OCI-LY7 (cell line): ENCODE data around the gene RDH8. TPM values are rescaled to one million over a fixed set of nuclear protein-coding genes. Genes with fewer than 3 reads are reported as not detected.

Experiments used
- BruUV-seq: library from RNA; stranded (reverse); fragments of 400-500 nt; replicated peaks from 2 replicates; lab custom pipeline; 2021; lab: Mats Ljungman, UMichigan
- CTCF ChIA-PET: fragments of 300-600 bp; sonication (Branson Sonifier 250); formaldehyde crosslinking; loops from one replicate; lab custom pipeline; 2022; ENCODE audit warnings: antibody characterized with exemption; ENCODE audit not compliant: unreplicated experiment; lab: Charles Lee
- POLR2A ChIA-PET: fragments of 300-600 bp; sonication (Branson Sonifier 250); formaldehyde crosslinking; loops from one replicate; lab custom pipeline; 2022; ENCODE audit warnings: antibody characterized with exemption; lab: Charles Lee
- DNase-seq: peaks from one replicate; pipeline ENCODE4 v3.0.0-alpha.2; 2015; ENCODE audit warnings: low spot score
- H2AFZ ChIP-seq: fragments of 200-600 bp; sonication (generic), shearing (Covaris generic); 2 replicates; pipeline ENCODE4 v1.6.1; 2014; ENCODE audit warnings: mild to moderate bottlenecking, antibody characterized with exemption, low read length, moderate library complexity
- H3K27ac ChIP-seq: fragments of 200-600 bp; sonication (generic); 2 replicates; pipeline ENCODE4 v1.5.1; 2014; ENCODE audit warnings: mixed run types, low read depth, mild to moderate bottlenecking, moderate library complexity, low read length, inconsistent platforms; ENCODE audit not compliant: poor library complexity, severe bottlenecking
- H3K36me3 ChIP-seq: fragments of 200-600 bp; sonication (generic); 2 replicates; pipeline ENCODE4 v1.6.1; 2014; ENCODE audit warnings: mild to moderate bottlenecking, antibody characterized with exemption, low read length, moderate library complexity, mixed read lengths; ENCODE audit not compliant: insufficient read depth
- H3K4me1 ChIP-seq: fragments of 200-600 bp; sonication (generic); 2 replicates; pipeline ENCODE4 v1.5.1; 2014; ENCODE audit warnings: mild to moderate bottlenecking, low read length; ENCODE audit not compliant: insufficient read depth, poor library complexity, severe bottlenecking
- H3K4me2 ChIP-seq: fragments of 200-600 bp; sonication (generic); 2 replicates; pipeline ENCODE4 v1.6.1; 2014; ENCODE audit warnings: mild to moderate bottlenecking, low read length
- H3K4me3 ChIP-seq: fragments of 200-600 bp; sonication (generic); 2 replicates; pipeline ENCODE4 v1.5.1; 2014; ENCODE audit warnings: mild to moderate bottlenecking, low read depth, low read length; ENCODE audit not compliant: poor library complexity, severe bottlenecking
- H3K79me2 ChIP-seq: fragments of 200-600 bp; sonication (generic); 2 replicates; pipeline ENCODE4 v1.6.1; 2016; ENCODE audit warnings: low read depth, mild to moderate bottlenecking, low read length, moderate library complexity, mixed read lengths; ENCODE audit not compliant: insufficient read depth
- H3K9me2 ChIP-seq: fragments of 200-600 bp; sonication (generic); 2 replicates; pipeline ENCODE4 v1.6.1; 2016; ENCODE audit warnings: mild to moderate bottlenecking, low read length, mixed read lengths; ENCODE audit not compliant: insufficient read depth
- H3K9me3 ChIP-seq: fragments of 200-600 bp; sonication (generic); 2 replicates; pipeline ENCODE4 v1.6.1; 2014; ENCODE audit warnings: mild to moderate bottlenecking, mixed run types, low read length, mixed read lengths
- H4K20me1 ChIP-seq: fragments of 200-600 bp; sonication (generic); 2 replicates; pipeline ENCODE4 v1.6.1; 2014; ENCODE audit warnings: mild to moderate bottlenecking, antibody characterized with exemption, low read length, moderate library complexity, mixed read lengths; ENCODE audit not compliant: insufficient read depth
- EZH2phosphoT487 ChIP-seq: fragments of 200-600 bp; sonication (generic); IDR thresholded peaks from 2 replicates; pipeline ENCODE4 v1.6.1; 2018; ENCODE audit warnings: low read depth, borderline replicate concordance, mild to moderate bottlenecking, mixed run types, antibody characterized with exemption, low read length, moderate library complexity, mixed read lengths
- intact Hi-C: fragments of 100-400 bp; cut with micrococcal nuclease; formaldehyde crosslinking; loops from one replicate; pipeline ENCODE4 v1.10.0; 2022; ENCODE audit not compliant: unreplicated experiment
- total RNA-seq, 2 experiments: library from RNA; depleted of rRNA in 1 of 2; stranded (reverse); fragments of >200 nt in 1 of 2; shearing (Covaris generic) in 1 of 2; gene quantifications; 2 replicates each; pipeline ENCODE4 v1.2.3, GENCODE V29; 2014 to 2022
- TF ChIP-seq, protein P1 (sequence below): fragments of 200-600 bp; sonication (generic); conservative IDR thresholded peaks from 2 replicates; pipeline ENCODE4 v1.5.1; 2014; ENCODE audit warnings: mild to moderate bottlenecking, antibody characterized with exemption, low read length, moderate library complexity, mixed read lengths

Gene RDH8
- total RNA-seq, 2 experiments from 2014 or later: not detected

GRCh38 chr19:10049626-10050025 is 36.3 kb downstream of the RDH8 start:
- H3K4me3 ChIP-seq: no peak overlapping the region
- intact Hi-C loops: no loop called here
- ChIA-PET POLR2A (no interaction called here), CTCF (no interaction called here)
- no peak overlapping the region for H2AFZ ChIP-seq
- no peaks in the 10 kb centered on the region for H3K4me1 ChIP-seq
- no peaks in the 10 kb centered on the region for H3K9me2 ChIP-seq
- H3K36me3 ChIP-seq: no peaks in the 10 kb centered on the region
- no peak overlapping the region for H3K4me2 ChIP-seq
- no peaks in the 10 kb centered on the region for H3K9me3 ChIP-seq
- TF ChIP-seq, protein P1, sequence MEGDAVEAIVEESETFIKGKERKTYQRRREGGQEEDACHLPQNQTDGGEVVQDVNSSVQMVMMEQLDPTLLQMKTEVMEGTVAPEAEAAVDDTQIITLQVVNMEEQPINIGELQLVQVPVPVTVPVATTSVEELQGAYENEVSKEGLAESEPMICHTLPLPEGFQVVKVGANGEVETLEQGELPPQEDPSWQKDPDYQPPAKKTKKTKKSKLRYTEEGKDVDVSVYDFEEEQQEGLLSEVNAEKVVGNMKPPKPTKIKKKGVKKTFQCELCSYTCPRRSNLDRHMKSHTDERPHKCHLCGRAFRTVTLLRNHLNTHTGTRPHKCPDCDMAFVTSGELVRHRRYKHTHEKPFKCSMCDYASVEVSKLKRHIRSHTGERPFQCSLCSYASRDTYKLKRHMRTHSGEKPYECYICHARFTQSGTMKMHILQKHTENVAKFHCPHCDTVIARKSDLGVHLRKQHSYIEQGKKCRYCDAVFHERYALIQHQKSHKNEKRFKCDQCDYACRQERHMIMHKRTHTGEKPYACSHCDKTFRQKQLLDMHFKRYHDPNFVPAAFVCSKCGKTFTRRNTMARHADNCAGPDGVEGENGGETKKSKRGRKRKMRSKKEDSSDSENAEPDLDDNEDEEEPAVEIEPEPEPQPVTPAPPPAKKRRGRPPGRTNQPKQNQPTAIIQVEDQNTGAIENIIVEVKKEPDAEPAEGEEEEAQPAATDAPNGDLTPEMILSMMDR: no peak
- TF ChIP-seq EZH2phosphoT487: no peak
- DNase-seq: no peak
- BruUV-seq: no TSS peak
- H3K27ac ChIP-seq: no peak overlapping the region
- no peaks in the 10 kb centered on the region for H3K79me2 ChIP-seq
- no peaks in the 10 kb centered on the region for H4K20me1 ChIP-seq

DNA sequence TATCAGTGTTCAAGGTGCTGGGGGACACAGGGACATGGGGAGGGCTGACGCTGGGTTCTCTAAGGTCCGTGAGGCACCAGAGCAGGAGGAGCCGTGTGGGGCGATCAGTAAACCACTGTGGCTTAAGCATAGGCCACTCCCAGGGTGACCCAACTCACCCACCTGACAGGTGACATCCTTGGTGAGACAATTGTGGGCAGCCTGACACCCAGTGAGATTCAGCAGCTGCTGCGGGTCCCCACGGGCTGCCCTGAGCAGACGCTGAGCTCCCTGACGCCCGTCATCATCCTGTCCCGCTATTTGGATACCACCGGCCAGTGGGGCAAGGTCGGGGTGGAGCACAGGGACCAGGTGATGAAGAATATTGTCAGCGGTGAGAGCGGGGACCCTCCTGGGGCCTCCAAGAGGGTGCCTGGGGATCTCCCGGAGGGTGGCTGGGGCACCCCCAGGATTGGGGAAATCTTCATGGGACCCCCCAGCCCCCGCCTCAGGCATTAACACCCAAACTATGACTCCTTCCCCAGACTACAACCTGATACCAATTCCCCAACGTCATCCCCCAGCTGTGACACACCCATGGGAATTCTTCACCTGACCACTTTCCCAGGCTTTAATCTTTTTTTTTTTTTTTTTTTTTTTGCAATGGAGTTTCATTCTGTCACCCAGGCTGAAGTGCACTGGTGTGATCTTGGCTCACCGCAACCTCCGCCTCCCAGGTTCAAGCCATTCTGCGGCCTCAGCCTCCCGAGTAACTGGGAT is 39.5 kb downstream of the RDH8 start:
- ChIA-PET POLR2A (no interaction called here), CTCF (no interaction called here)
- no peak overlapping the region for H3K27ac ChIP-seq
- H3K79me2 ChIP-seq: no peaks in the 10 kb centered on the region
- no peaks in the 10 kb centered on the region for H3K4me1 ChIP-seq
- no peak overlapping the region for H3K4me3 ChIP-seq
- H4K20me1 ChIP-seq: no peaks in the 10 kb centered on the region
- TF ChIP-seq EZH2phosphoT487: no peak
- TF ChIP-seq, protein P1: no peak
- no peaks in the 10 kb centered on the region for H3K9me3 ChIP-seq
- H3K4me2 ChIP-seq: no peak overlapping the region
- no peak overlapping the region for H2AFZ ChIP-seq
- no peaks in the 10 kb centered on the region for H3K36me3 ChIP-seq
- DNase-seq: no peak
- intact Hi-C loops: no loop called here
- H3K9me2 ChIP-seq: no peaks in the 10 kb centered on the region
- BruUV-seq: no TSS peak

DNA sequence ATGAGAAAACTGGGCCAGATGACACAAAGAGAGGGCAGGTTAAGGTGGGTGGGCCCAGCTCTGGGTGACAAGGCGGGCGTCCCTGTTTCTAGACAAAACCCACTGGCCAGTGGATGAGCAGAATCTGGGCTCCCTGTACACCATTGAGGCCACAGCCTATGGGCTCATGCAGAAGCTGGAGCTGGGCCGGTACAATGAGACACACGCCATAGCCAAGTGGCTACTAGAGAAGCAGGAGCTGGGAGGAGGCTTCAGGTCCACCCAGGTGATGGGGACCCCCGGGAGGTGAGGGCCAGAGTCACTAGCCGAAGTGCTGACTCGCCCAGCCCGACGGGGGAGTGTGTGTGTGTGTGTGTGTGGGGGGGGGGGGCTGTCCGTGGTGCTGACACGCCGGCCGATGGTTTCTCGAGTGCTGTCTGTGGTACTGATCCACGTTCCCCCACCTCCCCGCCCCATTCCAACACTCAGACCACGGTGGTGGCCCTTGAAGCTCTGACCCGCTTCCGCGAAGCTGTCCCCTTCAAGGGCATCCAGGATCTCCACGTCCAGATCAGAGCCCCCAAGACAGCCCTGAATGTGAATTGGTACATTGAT is 48.5 kb downstream of the RDH8 start:
- ChIA-PET CTCF (no interaction called here), POLR2A (no interaction called here)
- Histone ChIP-seq H2AFZ (no peak overlapping the region), H3K9me3 (no peaks in the 10 kb centered on the region), H3K4me3 (no peak overlapping the region), H3K4me1 (no peaks in the 10 kb centered on the region), H4K20me1 (no peaks in the 10 kb centered on the region), H3K27ac (no peak overlapping the region), H3K79me2 (no peaks in the 10 kb centered on the region), H3K36me3 (no peaks in the 10 kb centered on the region), H3K9me2 (no peaks in the 10 kb centered on the region), H3K4me2 (no peak overlapping the region)
- TF ChIP-seq, protein P1: no peak
- no peak for TF ChIP-seq EZH2phosphoT487
- intact Hi-C loops: no loop called here
- no peak for DNase-seq
- BruUV-seq: no TSS peak
